ENCODE data around the gene TMEM201.

TMEM201 gene

DNA sequence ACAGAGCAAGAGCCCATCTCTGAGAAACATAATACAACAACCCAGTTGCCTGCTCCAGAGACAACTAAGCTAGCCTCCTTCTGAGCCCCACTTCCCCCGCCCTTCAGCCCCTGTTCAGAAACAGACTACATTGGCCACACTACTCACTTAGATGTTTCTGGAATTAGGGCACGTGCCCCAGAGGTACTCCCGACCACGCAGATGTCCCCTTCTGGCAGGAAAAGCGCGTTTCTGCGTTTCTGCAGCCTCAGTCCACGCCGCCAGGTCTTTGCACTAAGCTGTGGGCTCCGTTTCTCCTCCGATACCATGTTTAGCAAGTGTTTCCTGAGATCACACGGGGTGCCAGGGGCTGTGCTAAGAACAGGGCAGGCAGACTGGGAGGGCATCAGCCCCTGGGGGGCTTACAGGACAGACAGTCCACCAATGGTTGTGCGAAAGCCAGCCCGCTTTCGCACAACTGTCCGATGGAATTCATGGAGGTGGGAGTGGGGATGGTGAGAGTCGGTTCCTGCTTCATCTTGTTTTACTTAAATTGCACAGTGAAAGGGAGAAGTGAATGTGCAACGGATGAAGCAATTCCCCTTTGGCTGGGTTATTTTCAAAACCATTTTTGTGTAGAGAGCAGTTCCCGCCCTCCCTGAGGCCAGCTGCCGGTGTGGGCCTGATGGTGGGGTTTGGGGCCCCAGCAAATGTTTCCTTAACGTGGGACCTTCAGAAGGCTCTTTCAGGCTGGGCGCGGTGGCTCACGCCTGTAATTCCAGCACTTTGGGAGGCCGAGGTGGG lies 65.5 kb downstream of the TMEM201 start:
- DNase-seq, result peak in 1 of 2 donors; percentile 21

DNA sequence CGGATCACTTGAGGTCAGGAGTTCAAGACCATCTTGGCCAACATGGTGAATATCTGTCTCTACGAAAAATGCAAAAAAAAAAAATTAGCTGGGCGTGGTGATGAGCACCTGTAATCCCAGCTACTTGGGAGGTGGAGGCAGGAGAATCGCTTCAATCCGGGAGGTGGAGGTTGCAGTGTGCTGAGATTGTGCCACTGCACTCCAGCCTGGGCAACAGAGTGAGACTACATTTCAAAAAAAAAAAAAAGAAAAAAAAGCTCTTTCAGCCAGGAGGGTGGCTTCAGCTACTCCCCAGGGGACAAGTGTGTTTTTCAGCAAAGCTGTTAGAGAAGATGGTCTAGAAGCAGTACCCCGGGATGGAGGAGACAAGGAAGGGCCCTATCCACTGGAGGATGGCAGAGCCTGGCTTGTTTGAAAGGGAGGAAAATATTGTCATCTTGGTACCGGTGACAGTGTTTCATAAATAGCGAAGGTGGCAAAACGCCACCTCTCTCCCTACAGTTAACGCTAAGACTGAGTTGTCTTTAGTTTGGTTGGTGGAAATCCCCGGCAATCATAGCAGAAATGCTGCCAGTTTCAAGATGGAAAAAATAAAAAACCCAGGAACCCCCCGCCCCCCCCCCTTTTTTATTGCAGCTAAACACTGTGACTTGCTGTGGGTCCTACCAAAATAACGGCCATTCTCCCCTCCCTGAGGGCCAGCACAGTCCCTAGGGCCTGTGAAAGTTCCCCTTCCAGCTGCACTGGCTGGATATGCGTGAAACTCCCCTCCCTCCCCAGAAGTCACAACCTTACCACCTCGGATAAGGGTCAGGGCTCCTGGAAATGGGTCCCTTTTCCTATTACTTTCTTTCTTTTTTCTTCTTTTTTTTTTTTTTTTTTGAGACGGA lies 66.4 kb downstream of the TMEM201 start:
- peak; percentile 53 to 72 for DNase-seq

DNA sequence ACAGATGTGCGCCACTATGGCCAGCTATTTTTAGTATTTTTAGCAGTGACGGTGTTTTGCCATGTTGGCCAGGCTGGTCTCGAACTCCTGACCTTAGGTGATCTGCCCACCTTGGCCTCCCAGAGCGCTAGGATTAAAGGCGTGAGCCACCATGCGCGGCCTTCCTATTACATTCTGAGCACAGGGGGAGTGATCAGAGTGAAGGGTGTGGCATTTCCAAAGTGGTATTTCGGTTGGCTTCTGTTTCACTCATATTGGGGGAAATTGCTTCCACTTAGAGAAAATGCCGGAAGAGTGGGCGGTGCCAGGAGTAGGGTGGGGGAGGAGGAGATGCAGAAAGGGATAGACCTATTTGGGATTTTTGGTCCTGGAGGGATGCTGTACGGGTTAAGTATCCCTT lies 67.1 kb downstream of the TMEM201 start:
- DNase-seq, result no peak

DNA sequence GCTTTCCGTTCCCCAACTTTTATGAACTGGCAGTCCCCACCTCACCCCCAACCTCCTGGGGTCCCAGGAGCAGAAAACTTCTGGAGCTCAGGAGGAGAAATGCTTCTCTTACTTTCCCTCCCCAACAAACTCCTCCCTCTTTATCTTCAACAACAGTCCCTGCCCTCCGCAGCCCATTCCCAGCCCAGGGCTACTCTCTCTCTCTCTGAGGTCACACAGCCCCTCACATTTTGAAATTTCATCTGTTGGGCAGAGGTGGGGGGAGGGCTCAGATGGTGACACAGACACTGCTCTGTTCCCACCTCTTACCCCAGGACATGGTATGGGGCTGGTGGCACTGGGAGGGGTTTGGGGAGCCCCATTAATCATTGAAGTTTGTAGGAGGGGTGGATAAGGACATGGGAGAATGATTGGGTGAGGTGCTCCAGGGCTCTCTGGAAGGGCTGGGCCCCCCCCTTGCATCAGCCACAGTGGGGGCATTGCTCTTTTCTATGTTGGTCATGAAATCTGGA lies 68.9 kb downstream of the TMEM201 start:
- DNase-seq, result no peak

DNA sequence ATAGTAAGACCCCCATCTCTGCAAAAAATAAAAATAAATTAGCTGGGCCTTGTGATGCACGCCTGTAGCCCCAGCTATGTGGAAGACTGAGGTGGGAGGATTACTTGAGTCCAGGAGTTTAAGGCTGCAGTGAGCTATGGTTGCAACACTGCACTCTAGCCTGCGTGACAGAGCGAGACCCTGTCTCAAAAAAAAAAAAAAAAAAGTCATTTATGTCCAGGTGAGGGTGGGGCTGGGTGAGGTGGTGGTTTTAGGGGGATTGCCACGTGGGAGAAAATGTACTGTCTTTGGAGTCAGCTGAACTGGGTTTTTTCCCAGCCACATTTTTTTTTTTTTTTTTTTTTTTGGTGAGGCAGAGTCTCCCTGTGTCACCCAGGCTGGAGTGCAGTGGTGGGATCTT lies 69.5 kb downstream of the TMEM201 start:
- DNase-seq, result no peak

DNA sequence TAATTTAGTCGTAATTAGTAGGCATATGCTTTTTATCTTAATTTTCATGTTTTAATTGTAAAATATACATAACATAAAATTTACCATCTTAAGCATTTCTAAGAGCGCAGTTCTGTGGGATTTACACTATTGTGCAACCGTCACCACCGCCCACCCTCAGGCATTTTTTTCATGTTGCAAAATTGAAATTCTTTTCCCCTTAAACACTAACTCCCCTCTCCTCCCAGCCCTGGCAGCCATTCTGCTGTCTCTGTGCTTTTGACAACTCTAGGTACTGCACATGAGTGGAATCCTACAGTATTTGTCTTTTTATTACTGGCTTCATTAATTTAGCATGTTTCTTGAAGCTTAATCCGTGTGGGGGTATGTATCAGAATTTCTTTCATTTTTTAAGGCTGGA lies 70.6 kb downstream of the TMEM201 start:
- DNase-seq, result no peak

DNA sequence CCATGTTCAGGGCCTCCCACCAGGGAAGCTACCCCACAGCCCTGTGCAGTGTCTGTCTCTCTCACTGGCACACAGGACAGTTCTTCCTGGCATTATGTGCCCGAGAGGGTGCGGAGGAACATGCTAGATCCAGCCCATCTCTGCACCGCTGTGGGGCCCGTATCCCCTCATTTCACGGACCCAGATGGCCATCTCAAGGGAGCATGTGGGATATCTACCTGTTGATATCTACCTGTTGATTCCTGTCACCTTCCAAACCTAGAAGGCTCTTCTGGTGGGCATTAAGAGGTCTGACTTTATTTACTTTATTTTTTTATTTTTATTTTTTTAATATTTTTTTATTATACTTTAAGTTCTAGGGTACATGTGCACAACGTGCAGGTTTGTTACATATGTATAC lies 74.5 kb downstream of the TMEM201 start:
- DNase-seq, result no peak
